ENCODE data around the gene NR4A1. TPM values are rescaled to one million over a fixed set of nuclear protein-coding genes. Genes with fewer than 3 reads are reported as not detected.

NR4A1 gene
- total RNA-seq, 1 donor from 2014 or later: 1.1 TPM

DNA sequence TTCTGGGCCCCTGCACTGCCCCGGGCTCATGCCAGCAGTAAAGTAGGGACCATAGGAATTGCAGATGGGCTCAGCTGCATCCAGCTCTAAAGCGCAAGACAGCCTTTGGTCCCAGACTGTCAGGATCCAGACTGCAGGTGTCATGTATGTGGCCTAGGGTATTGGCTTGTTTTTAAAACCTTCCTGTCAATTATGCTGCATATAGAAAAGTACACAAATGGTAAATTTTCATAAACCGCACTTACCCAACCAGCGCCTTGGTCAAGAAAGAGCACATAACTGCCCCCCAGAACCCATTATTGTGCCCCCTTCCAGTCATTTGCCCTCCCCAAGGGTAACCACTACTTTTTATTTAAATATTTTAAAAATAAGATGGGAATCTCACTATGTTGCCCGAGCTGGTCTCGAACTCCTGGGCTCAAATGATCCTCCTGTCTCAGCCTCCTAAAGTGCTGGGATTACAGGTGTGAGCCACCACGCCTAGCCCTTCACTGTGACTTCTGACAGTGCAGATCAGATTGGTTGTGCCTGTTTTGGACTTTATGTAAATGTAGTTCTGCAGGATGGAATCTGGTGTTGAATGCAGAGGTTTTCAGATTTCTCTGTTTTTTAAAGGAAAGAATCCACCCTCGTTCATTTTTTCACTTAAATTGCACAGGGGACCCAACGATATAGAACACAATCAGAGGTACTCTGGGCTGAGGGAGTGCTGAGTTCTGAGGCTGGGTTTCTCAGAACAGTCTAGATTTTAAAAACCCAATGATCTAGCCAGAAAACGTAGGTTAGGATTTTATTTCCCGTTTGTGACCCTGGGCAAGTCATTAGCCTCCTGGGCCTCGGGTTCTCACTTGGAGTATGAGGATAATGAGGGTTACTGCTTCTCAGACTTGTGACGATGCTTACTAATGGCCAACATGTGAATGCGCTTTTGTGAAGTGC, 6.7 kb downstream of the NR4A1 start:
- DNase-seq (ENCODE audit: low read depth, low spot score): no peak

GRCh38 chr12:52058631-52059361, 7.6 kb downstream of the NR4A1 start:
- no peak for DNase-seq (ENCODE audit: low read depth, low spot score)

- no peak for DNase-seq (ENCODE audit: low read depth, low spot score)
Observed at GRCh38 chr12:52059582-52060497, 8.6 kb downstream of the NR4A1 start.

DNA sequence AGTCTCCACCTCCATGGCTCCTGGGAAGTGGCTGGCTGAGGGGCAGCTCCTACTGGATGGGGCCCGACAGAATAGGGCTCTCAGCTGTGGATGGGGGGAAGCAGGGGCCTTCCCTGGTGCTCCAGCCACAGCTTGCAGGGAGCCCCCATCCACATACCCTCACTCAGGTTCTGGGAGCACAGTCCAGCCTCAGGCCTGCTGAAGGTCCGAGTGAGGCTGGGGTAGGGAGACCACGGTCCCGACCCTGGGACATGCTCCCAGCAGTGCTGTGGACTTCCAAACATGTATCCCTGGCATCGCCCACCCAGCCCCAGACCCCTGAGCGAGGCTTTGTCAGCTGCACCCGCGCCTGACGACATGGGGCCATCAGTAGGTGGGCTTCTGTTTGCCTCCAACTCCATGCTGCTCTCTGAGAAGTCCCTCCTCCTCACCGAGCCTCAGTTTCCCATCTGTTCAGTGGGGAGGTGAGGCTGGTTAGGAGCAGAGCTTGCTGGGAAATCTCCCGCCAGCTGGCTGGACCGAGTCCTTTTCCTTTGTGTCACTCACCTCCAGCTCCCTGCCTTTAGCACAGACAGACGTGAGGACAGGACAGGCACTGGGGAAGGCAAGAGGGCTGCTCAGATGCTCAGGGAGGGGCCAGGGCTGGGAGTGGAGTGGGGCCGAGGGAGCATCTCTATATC, 9.4 kb downstream of the NR4A1 start:
- no peak for DNase-seq (ENCODE audit: low read depth, low spot score)

- no peak for DNase-seq (ENCODE audit: low read depth, low spot score)
Observed at GRCh38 chr12:52061470-52062166, 10.4 kb downstream of the NR4A1 start.

- no peak for DNase-seq (ENCODE audit: low read depth, low spot score)
Observed at GRCh38 chr12:52062167-52063081, 11.2 kb downstream of the NR4A1 start.

- DNase-seq (ENCODE audit: low read depth, low spot score): no peak
Observed at GRCh38 chr12:52063082-52063924, 12.1 kb downstream of the NR4A1 start.

DNA sequence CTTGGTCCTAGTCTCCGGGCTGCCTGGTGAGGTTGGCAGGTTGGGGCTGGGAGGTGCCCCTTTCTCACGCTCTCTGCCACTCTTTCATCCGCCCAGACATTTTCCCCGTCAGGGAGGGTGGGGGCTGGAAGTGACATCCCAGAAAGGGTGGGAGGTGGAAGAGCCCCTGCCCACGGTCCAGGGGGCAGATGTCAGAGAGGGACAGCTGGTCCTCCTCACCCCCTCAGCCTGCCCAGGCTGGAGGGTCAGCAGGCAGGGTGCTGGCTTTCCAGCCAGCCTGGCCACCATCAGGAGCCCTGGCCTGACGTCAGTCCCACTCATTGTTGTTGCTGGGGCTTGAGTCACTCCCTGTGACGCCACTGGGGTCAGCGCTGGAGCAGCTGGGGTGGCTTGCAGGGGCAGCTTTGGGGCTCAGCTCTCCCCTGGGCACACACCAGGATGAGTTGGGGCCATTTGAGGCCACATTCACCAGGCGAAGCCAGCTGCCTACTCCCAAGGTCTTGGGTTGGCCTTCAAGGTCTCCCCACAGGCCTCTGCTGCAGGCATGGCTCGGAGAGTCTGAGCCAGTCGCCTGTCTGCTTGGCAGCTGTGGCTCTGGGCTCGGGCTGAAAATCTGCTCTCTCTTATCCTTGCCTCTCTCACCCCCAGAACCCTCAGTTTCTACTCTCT, 12.9 kb downstream of the NR4A1 start:
- DNase-seq (ENCODE audit: low read depth, low spot score): peak; percentile 52

GRCh38 chr12:52066346-52067080, 15.3 kb downstream of the NR4A1 start:
- DNase-seq (ENCODE audit: low read depth, low spot score): no peak

- DNase-seq (ENCODE audit: low read depth, low spot score): no peak
Observed at GRCh38 chr12:52067081-52067374, 15.8 kb downstream of the NR4A1 start.

DNA sequence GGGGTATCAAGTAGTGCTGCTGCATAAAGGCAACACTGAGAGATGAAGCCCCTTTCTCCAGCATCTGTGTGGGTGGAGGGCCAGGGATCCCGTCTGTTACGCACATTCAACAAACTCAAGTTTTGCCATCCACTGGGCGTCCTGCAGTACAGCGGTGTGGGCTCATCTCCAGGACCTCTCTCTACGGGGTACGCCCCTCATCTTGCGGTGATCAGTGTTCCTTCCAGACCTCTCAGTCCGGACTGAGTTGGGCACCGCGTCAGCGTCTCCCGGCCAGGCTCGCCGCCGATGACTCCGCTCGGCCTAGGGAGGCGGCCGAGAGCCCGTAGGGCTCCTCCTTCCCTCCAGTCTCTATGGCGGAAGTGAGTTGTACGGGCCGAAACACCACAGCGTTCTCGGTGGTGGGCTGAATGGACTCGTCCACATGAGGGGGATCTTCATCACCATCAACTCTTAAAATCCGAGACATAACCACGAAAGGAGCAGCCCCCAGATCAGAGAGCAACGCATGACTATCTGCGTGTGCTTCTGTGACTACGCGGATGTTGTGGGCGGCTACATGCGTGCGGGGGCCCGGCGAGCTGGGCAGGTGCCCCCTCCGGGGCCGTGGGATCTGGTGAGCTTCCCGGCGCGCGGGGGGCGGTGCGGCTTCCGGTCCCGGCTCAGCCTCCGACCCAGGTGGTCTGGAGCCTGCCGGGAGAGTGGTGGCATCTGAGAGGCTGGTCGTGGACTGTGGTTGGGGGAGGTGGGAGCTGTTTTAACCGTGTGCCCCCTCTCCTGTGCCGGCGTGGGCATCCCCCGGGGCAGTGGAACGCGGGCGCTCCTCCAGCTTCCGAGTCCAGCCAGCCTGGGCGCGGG, 18.3 kb downstream of the NR4A1 start, which contains the start of gene ATG101:
Gene ATG101 (plus strand): TSS at position 652 of the 858 bp plus-strand sequence. CDS start 3,673 bp downstream, outside the sequence.
- peak; percentile 84 for DNase-seq (ENCODE audit: low read depth, low spot score)

- no peak for DNase-seq (ENCODE audit: low read depth, low spot score)
Observed at GRCh38 chr12:52070185-52070925, 19.1 kb downstream of the NR4A1 start.

- no peak for DNase-seq (ENCODE audit: low read depth, low spot score)
Observed at GRCh38 chr12:52073531-52074381, 22.5 kb downstream of the NR4A1 start.

- DNase-seq (ENCODE audit: low read depth, low spot score): no peak
Observed at GRCh38 chr12:52074971-52075724, 23.9 kb downstream of the NR4A1 start.

Data from pulmonary artery endothelial cell (primary cell).